NCI-H226 (cell line): ENCODE results near the gene ALX3.
A peak's percentile ranks its signal among the peaks of the same experiment; 100 is the strongest.
"Not testable (repeated sequence)": the region's sequence is repeated elsewhere in the genome, so short reads cannot be mapped to it uniquely, and the experiment has no call there.

Experiments used
- DNase-seq: peaks from one replicate; pipeline ENCODE4 v3.0.0-alpha.2; 2015

The ALX3 gene

DNA sequence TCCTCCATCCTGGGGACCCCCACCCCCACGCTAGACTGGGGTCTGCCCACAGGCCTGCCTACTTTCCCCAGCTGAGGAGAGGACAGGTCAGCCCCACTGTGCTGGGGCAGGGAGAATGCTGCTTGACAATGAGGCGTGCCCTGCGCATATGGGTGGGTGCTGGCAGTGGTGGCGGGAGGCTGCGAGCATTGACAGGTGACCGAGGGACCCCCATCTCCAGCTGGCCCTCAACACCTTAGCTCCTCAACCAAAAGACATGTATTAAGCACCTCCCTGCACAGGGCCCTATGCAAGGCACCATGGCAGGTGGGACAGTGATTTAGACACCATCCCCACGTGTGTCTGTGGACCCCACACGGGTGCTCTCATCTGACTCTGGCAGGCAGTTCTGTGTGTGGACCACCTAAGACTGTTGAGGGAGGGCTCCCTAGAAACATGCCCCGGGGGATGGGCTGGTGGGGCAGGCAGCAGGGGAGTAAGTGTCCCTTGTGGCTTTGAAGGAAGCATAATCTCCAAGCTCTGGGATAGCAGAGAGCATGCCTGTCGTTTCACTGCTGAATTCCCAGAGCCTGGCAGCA is 18.4 kb upstream of the ALX3 start:
- DNase-seq: no peak

DNA sequence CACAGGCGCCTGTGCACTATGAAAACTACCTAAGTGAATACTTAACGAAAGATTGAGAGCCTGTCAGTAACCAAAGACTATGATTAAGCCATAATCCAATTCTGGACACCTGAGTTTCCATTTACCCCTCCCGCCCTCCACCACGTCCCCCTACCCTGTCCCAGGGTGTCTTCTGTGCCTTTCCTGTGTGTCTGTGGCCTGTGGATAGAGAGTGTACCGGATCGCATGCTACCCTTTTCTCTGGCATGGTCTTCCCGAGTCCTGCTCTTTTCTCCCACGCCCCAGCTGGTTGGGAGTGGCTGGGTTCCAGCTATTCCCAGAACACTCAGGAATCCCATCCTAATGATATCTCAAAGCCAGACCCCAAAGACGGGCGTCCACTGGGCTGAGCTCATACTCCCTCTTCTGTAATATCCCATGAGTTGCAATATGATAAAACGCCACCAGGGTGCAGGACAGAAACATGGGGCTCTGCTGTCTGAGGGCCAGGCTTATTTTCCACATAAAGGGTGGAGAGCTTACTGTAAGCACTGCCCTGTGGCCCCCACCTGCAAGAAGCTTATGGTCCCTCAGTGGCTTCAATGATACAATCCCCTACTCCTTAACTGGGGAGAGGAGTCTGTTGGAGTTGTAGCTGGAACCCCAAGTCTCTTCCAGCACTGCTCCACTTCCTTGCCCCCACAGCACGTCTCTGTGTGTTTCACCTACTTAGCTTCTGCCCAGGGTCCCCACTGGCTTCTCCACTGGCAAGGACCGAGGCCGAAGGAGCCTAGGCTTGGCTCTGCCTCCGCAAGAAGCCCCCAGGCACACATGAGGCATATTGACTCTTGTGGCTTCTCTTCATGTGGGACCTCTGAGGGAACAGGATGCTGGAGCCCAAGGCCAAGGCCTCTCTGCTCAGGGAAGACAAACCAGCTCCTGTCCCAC is 17.6 kb upstream of the ALX3 start:
- peak; percentile 50 for DNase-seq

GRCh38 chr1:110086961-110087360 is 16.5 kb upstream of the ALX3 start:
- DNase-seq: peak; percentile 58

DNA sequence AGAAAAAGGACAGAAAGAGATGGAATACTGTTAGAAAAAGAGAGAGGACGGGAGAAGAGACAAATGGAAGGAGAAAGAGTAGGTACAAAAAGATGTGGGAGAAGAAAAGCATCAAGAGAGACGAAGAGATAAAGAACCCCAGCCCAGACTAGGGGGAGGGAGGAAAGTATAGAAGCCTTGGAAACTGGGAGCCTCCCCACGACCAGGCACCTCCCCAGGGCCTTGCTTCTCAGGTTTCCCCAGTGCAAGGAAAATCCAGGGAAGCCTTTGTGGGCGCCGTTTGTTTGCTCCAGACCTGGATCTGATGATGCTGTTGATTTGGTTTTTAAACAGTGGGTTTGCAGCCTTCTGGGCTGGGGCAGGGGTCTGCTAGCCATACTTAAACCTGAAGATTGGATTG is 15.2 kb upstream of the ALX3 start:
- DNase-seq: no peak

DNA sequence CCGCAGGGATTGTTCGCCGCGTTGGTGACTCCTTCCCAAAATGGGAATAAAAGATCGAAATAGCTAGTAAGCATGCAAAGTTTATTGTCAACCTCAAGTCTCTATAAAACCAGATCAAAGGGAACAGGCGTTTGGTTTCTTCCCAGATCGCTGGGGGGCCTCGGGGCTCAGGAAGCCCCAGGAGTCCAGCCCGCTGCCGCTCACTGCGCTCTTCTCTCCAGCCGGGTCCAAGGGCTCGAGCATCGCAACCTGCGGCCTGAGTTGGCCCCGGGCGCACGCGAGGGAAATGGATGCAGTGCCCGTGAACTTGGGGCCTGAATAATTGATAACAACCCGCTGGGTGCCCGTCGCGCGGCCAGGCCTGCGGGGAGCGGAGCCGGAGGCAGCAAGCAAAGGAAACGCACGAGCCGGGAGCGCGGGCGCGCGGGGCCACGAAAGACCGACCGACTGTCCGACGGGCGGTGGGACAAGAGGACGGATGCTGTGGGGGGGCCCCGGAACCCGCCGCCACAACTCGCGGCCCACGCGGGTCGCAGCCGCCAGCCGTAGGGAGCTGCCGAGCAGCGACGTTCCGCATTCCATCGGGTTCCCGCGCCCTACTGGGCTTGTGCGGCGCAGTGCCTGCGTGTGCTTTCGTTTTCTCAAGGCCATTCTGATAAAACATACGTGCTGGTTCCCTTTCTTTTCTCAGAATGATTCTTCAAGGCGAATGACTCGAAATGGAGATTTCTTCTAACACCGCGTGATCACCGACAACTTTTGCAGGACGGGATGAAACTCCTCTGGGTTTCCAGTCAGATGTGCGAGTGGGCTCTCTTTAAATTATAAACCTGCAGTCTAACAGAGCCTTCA is 14.0 kb upstream of the ALX3 start:
- no peak for DNase-seq

DNA sequence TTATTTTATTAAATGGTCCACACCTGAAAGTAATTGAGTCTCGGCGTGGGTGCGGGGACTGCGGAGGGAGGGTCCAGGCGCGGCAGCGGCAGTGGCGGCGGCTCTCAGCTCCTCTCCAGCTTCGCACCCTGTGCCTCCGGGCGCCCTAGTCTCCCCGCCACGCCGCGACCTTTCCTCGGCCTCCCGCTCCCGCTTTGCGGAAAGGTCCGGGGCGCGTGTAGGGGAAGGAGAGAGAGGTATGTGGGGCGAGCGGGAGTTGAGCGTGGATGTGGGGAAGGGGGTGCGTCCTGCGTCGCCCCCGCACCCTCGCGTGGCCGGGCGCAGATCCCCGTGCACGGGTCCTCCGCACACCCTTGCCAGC is 13.4 kb upstream of the ALX3 start:
- DNase-seq: no peak

- DNase-seq: no peak
These were observed 12.8 kb upstream of the ALX3 start for GRCh38 chr1:110083061-110083865.

GRCh38 chr1:110082477-110082876 is 12.0 kb upstream of the ALX3 start:
- no peak for DNase-seq

GRCh38 chr1:110081061-110081460 is 10.6 kb upstream of the ALX3 start:
- DNase-seq: no peak

GRCh38 chr1:110079995-110080394 is 9.5 kb upstream of the ALX3 start:
- not testable (repeated sequence) for DNase-seq

- DNase-seq: no peak
These were observed 6.5 kb upstream of the ALX3 start for GRCh38 chr1:110076789-110077500.

DNA sequence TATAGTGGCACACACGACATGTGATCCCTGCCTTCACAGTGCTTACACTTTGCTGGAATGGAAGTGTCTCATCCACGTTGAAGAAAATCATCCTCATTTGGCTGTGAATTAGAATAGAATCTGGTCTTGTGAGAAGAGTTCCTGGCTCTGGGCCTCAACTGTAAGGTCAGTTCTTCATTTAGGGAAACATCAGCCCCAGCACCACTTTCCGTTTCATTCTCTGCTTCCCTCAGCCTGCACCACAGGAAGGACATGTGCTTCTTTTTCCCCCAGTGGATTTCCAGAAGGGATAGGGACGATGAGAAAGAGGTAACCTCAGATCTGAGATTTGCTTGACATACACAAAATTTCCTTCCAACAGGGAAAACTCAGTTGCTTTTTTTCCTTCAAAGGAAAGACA is 3.7 kb upstream of the ALX3 start:
- DNase-seq: no peak

DNA sequence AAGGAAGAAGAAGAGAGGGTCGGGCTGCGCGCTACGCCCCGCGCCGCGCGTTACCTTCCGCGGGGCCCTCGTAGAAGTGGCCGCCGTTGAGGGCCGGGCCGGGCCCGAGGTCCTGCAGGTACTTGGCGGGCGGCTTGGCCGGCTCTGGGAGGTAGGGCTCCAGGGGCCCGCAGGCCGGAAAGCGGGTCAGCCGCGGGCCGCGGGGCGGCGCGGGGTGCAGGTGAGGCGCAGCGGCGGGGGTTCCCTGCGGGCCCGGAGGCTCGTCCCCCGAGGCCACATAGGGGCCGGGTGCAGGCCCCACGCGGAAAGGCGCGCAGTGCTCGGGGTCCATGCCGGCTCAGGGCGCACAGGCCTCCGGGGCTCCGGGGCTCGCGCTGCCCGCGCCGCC is 196 bp downstream of the ALX3 start:
- DNase-seq: no peak

DNA sequence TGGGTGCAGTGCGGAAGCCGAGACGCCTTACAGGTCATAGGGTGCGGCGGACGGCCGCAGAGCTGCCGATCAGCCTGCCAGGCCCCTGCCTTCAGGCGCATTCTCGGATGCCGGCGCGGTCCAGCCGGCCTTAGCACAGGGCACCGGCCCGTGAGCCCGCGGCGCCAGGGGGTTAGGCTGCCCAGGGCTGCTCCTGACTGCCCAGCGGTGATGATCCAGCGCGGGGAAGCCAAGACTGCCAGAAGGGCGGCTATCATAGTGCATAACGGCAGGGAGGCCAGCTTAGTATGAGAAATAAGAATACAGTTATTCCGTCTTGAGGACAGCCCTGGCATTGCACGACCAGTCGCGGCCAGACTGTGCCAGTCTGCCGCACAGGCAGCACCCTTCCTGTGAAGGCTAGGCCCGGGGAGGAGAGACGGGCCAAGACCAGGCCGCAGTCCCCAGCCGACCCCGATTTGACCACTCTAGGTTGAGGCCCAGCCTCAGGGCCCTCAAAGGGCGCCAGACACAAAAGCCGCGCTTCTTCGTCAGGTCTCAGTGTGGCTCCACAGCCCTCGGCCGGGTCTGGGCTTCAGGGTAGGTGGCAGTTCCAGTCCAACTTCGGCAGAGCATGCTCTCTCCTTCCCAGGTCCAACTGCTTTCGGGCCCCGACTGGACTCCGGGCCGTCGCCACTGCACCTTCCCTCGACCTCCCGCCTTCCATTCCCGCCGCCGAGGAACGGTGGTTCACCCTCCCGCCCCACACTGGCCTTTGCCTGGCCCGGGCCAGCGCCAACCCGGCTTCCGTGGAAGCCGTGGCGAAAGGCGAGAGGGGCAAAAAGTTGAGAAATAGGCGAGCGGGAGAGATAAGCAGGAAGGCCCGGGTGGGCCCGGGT is 829 bp downstream of the ALX3 start:
- DNase-seq: no peak

DNA sequence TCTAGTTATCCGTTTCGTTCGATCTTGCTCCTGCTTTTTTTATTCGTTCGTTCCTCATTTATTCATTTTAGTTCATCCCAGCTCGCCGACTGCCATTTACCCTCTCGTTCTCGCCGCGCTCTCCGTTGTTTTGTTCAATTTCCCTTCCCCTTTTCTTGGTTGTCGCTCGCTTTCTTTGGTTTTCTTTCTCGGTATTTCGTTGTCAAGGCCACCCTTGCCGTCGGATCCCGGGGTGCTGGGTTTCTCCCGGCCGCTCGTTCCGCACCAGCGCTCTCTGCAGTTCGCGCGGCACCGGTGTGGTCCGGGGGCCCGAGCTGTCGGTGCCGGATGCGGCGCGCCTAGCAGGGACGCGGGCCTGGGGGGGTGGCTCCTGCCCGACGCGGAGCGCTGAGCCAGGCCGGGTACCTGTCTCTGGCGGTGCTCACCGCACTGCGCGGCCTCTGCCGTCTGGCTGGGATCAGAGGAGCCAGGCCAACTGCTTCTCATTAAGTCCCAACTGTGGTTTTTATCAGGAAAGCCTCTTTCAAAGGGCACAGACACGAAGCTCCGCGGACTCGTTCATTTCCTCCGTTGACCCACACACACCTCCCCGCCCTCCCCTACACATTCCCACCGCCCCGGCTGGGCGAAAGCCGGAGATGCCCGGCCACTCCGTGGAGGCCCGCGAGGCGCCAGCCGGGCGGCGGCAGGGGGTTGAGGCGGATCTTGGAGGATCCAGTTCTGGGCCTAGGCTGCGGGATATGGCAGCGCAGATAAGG is 1.6 kb downstream of the ALX3 start:
- no peak for DNase-seq

- no peak for DNase-seq
These were observed 2.4 kb downstream of the ALX3 start for GRCh38 chr1:110067893-110068645.

GRCh38 chr1:110067479-110067892 is 3.0 kb downstream of the ALX3 start:
- no peak for DNase-seq

GRCh38 chr1:110065841-110066240 is 4.6 kb downstream of the ALX3 start:
- DNase-seq: no peak

GRCh38 chr1:110064576-110065337 is 5.7 kb downstream of the ALX3 start:
- DNase-seq: no peak
